SK-N-MC (cell line): Measurements from ENCODE around the gene AFP.

Source experiments
- EZH2 ChIP-seq: fragments of 200-600 bp; sonication (generic); IDR thresholded peaks from one replicate; pipeline ENCODE4 v1.6.1; 2017; ENCODE audit warnings: antibody characterized with exemption
- FOXP2 ChIP-seq: optimal IDR thresholded peaks from 2 replicates; pipeline ENCODE3; 2011; ENCODE audit warnings: mild to moderate bottlenecking, moderate library complexity; ENCODE audit not compliant: insufficient read depth; ENCODE audit errors: extremely low read length, control extremely low read depth
- POLR2AphosphoS5 ChIP-seq: IDR thresholded peaks from 2 replicates; pipeline ENCODE4 v1.6.1; 2012; ENCODE audit warnings: mild to moderate bottlenecking, low read depth, low read length, borderline replicate concordance

- TF ChIP-seq POLR2AphosphoS5, result no peak
- no peak for TF ChIP-seq EZH2
- TF ChIP-seq FOXP2, result no peak
Measured at GRCh38 chr4:73411731-73412414, 24.1 kb upstream of the AFP start.
